Activated CD4-positive, alpha-beta T cell treated with anti-CD3 and anti-CD28 coated beads, Interleukin-2, amount 50 U/mL, for 4 hours (primary cell): ENCODE data around the gene VEGFC.

Source experiments
- DNase-seq, 2 experiments: peaks; one replicate each; pipeline ENCODE4 v3.0.0-alpha.2; 2020

The VEGFC gene

DNA sequence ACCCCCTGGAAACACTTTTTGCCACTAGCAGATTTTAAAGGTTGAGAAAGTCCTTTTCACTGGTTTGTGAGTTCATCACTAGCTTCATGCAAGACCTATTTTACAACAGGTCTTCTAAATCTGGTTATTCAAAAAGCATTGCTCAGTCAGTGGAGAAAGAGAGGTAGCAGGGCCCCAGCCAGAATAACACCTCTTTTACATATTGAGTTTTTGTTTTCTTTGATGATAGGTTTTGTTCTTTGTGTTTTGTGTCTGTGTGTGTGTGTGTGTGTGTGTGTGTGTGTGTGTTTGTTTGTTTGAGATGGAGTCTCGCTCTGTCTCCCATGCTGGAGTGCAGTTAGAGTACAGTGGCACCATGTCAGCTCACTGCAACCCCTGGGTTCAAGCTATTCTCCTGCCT, 2.7 kb upstream of the VEGFC start:
- DNase-seq, result no peak

DNA sequence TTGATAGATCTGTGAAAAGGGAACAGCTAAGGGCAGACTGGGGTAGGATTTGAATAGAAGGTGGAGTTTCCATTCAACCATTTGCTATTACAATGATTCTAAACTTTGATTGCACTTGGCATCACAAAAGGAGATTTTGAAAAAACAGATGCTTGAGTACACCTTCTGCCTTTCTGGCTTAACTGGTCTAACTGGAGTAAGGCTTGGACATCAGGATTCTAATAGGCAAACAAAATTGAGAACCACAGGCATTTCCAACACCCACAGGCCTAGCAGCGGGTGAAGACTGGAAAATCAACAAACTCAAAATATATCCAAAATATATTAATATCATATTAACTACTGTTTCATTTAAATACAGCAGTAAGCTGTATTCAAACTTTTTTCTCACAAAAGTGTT, 1.9 kb upstream of the VEGFC start:
- no peak for DNase-seq

GRCh38 chr4:176794151-176794550, 1.4 kb upstream of the VEGFC start:
- no peak for DNase-seq

DNA sequence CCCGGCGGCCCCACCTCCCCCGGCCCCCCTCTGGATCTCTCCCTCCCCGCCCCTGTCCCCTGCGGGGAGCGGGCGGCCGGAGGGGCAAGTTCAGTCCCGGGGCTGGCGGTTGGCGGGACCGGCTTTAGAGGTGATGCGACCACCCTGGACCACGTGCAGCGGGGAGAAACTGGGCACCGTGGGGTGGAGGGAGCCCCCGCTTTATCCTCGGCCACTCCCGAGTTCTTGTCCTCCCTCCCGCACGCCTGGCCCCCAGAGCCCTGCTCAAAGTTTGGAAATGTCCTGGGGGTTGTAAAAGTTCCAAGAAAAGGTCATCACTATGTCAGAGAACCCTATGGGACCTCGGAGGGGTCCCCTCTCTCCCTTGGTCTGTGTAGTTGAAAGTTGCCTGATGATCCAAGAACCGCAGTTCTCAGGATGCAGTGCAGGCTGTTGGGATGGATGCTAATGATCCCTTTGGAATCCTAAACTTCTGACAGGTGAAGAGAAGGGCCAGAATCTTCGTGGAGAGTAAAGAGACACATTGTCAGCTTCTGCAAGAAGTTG, 411 bp upstream of the VEGFC start:
- DNase-seq, result no peak

- DNase-seq, result no peak
Observed at GRCh38 chr4:176791591-176792325, 964 bp downstream of the VEGFC start.

GRCh38 chr4:176790398-176790797, 2.3 kb downstream of the VEGFC start:
- DNase-seq, result no peak

GRCh38 chr4:176789955-176790354, 2.8 kb downstream of the VEGFC start:
- DNase-seq, result no peak

DNA sequence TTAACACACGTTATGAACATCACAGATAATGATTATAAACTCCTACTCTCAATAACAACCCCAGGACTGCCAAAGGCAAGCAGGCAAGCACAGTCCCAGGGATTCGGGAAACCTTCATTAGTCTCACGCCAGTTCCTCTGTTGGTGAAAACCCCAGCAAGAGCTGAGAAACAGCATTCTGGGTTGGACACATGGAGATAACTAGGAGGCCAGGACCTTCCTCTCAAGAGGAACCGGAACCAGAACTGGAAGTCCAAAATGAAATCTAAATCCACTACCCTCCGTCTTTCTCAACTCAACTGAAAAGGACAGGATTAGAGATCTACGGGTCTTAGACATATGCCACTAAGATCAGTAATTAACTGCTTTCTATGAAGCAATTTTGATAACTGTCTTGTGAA, 3.8 kb downstream of the VEGFC start:
- no peak for DNase-seq

DNA sequence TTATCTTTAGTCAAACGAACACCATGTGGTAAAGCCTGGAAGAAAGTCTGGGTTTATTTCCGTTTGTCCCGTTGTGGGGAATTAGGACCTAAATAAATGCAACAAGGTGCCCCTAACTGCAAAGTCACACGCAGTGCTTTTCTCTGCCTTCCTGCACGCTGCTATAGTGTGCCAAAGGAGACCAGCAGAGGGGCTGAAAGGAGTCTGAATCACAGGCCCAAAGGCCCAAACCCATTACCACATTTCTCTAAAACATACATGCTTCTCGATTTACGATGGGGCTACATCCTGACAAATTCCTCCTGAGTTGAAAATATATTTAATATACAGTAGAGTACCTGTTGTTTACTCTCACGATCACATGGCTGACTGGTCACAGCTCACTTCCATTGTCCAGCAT, 4.5 kb downstream of the VEGFC start:
- no peak for DNase-seq

- DNase-seq, result no peak
Observed at GRCh38 chr4:176784816-176785215, 7.9 kb downstream of the VEGFC start.

DNA sequence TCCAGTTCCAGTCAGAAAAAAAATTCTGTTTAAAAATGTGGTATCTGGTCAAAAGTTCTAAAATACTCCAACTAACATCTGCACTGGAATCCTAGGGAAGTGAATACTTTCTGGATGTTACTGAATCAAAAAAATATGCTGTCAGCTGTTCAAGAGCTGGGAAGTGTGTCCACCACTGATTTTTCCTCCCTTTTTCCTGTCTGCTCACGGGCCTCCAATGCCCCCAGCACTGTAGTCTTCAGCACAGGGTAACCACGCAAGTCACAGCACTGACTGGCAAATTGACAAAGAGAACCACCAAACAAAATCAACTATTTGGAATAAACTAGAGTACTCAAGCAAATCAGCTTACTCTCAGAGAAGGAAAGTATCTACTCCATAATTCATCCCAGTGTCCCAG, 9.9 kb downstream of the VEGFC start:
- no peak for DNase-seq

GRCh38 chr4:176782191-176782590, 10.5 kb downstream of the VEGFC start:
- no peak for DNase-seq

- DNase-seq, result no peak
Observed at GRCh38 chr4:176781739-176782100, 11.0 kb downstream of the VEGFC start.

DNA sequence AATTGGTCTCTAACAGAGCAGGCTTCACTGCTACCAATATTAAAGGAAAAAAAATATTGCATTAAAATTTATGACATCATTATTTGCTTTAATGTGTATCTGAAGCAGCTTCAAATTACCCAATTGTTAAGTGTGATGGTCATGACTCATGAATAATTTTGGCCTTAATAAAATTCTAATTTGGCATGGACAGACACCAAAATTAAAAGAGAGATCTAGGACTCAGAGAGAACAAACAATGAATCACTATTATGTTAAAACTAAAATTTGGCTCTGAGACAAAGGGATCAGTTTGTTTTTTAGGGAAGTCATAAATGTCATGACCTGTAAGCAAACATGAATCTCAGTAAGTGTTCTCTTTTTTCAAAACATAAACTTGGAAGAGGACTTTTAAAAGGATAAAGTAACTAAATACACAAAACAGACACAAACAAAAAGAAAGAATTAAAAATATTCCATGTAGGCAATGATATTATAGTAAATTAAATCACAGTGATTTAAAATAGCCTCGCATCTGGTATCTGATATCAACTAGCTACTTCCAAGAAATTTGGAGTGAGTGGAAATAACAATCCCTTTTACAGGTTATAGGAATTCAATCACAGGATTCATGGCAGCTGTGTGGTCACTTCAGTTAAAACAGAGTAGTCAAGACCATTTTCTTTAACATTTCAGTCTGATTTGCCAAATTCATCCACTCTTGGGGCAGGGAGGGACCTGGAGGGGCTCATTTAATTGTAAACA, 11.6 kb downstream of the VEGFC start:
- DNase-seq, result no peak

GRCh38 chr4:176779421-176779820, 13.3 kb downstream of the VEGFC start:
- DNase-seq, result no peak

DNA sequence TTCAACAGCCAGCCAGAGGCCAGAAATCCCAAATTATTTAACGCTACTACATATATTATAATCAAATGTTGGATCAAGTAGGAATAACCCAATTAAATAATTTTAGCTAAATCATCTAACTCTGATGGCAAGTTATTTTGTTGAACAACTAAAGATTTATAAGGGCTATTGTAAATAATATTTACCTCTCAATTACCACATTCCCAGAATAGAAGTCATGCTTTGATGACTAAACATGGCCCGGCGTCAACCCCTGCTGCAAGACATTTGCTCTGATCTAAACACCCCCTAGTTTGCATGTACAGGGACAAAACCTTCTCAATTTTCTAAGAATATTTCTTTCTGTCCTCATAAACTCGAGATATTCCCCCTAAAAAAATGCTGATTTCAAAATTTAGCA, 14.2 kb downstream of the VEGFC start:
- DNase-seq, result no peak

DNA sequence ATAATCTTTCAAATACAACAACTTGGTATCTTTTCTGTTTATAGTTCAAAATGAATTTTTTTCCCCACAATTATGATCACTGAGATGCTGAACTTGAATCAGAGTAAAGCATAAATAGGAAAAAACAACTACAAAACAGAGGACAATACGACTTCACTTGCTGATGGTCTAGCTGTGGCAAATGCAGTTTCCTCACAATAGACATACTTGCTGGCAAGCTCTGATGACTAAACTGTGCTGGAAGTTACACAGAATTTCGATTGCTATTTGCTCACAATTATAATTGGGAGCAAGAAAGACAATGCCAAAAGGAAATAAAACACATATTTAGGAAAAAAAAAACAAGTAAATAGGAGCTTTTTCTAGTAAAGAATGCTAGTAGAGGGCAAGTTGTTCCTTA, 14.7 kb downstream of the VEGFC start:
- DNase-seq, result no peak

- DNase-seq, result no peak
Observed at GRCh38 chr4:176775338-176775737, 17.4 kb downstream of the VEGFC start.

DNA sequence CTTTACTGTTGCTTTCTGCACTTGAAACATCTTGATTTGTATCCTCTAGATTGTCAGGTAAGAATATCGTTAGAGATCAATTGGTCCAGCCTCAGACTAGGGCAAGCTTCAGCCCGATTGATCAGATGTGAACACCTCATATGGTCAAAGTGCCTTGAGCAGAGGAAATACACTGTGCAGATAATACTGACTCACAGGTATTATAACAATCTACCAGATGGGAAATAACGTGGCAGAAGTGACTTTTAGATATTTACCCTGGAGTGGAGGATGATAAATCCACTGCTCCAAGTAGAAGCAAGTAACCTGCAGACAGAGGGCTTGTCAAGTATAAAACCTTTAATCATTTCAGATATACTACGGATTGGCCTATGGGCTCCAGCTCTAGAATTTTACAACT, 17.9 kb downstream of the VEGFC start:
- no peak for DNase-seq

DNA sequence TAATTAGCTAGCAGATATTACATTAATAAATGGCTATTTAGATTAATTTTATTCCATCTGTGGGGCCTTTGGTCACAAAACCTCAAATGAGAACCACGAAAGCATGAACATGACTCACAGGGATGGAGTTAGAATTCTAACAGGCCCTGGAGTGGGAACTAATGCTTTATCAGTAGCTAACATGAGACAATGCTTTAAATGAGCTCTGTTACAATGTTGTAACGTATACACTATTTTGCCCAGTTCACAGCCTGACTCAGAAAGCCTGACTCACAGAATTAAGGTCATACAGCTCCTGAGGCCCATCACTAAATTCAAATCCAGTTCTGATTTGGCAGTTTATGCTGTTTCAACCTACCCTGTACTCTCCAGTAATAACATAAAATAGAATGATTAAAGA, 23.2 kb downstream of the VEGFC start:
- no peak for DNase-seq

GRCh38 chr4:176767183-176767582, 25.5 kb downstream of the VEGFC start:
- no peak for DNase-seq

- no peak for DNase-seq
Observed at GRCh38 chr4:176762661-176763308, 29.9 kb downstream of the VEGFC start.

DNA sequence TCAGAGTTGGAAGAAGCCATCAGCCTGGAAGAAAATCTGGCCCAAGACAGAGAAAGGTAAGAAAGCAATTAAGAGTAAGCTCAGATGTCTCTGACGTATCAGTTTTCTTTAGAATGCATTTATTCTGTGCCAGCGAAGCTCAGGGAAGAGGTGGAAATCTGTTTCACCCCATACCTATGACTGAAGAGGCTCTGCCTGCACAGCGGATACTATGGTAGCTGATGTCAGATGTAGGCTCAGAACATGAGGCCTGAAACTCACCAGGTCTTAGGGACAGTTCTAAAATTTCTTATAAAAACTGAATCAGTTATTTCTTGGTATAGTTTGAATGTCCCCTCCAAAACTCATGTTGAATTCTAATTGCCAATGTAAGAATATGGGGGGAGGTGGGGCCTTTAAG, 30.9 kb downstream of the VEGFC start:
- DNase-seq, result no peak

DNA sequence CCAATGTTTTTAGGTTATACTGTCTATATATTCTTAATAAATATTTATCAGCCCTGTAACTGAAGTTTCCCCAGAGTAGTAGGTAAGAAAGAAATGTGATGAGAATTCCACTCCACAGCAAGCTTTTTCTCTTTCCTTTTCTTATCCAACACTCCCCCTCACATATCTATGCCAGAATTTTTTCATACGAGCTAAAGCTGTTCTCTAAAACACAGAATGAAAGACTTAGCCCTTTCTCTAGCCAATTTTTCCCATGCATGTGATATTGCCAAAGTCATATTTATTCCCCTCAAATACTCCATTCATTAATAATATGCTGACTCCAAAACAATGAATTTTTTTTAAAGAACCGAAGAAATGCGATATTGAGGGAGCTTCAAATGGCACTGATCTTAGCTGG, 32.3 kb downstream of the VEGFC start:
- DNase-seq, result no peak
